Measurements from ENCODE around the gene HEPACAM2.

Gene HEPACAM2

DNA sequence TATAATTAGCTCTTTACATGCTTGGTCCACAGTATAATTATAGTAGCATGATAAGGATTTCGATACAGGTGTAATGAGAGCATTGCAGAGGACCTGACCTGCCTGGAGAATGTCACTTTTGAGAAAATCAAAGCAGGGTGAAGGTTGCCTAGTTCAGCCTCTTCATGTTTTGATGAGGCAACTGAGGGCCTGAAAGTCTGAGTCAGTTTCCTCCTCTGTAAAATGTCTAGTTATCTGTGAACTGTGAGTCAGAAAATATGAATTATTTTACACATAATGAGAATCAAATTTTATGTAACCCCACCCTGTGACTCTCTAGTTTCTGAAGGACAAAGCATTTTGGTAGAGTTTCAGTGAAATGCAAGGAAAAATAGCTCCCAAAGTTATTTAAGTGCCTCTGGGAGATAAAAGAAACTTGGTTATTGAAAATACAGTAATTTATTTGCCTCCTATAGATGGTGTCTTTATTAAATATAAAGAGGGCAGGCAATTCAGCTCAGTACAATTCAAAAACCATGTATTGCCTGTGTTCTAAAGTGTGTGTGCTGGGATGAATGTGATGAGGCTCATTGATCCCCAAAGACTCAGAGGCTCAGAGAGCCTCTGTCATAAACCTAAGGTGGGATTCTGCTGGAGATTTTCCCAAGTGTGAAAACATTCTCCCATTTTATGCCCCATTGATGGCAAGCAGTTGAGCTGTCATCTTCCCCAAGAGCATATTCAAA is 40.8 kb downstream of the HEPACAM2 start:
- Mint-ChIP-seq H3K27ac (no peak overlapping the region), H3K27me3 (ENCODE audit: low read depth) (peaks cover 28% of the 10 kb centered on the region), H3K4me1 (no peaks in the 10 kb centered on the region), H3K4me3 (no peak overlapping the region), H3K36me3 (ENCODE audit: low read depth) (no peaks in the 10 kb centered on the region), H3K9me3 (no peaks in the 10 kb centered on the region)
- TF ChIP-seq, protein P1, sequence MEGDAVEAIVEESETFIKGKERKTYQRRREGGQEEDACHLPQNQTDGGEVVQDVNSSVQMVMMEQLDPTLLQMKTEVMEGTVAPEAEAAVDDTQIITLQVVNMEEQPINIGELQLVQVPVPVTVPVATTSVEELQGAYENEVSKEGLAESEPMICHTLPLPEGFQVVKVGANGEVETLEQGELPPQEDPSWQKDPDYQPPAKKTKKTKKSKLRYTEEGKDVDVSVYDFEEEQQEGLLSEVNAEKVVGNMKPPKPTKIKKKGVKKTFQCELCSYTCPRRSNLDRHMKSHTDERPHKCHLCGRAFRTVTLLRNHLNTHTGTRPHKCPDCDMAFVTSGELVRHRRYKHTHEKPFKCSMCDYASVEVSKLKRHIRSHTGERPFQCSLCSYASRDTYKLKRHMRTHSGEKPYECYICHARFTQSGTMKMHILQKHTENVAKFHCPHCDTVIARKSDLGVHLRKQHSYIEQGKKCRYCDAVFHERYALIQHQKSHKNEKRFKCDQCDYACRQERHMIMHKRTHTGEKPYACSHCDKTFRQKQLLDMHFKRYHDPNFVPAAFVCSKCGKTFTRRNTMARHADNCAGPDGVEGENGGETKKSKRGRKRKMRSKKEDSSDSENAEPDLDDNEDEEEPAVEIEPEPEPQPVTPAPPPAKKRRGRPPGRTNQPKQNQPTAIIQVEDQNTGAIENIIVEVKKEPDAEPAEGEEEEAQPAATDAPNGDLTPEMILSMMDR (IDR thresholded peaks at IDR 0.05; ENCODE audit: unreplicated experiment in 3 of 3): no peak

DNA sequence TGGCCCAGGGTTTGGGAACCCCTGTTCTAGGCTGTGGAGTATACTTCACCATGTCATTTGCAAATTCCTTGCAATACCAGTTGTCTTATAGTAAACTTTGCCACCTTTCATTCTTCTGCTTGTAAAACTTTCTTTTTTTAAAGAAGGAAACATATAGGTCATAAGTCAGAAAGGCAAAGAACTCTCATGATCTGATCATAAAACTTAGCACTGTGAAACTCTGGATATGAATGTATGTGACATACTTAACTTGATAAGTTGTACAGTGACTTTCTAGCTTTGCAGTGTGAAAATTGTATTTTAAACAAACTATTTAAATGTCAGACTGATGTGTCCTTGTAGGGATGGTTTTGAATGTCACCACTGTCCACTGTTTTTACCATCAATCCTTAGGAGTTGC is 47.1 kb downstream of the HEPACAM2 start:
- Mint-ChIP-seq H3K4me3 (no peak overlapping the region), H3K27me3 (ENCODE audit: low read depth) (peaks cover 12% of the 10 kb centered on the region), H3K27ac (no peak overlapping the region), H3K36me3 (ENCODE audit: low read depth) (no peaks in the 10 kb centered on the region), H3K9me3 (no peaks in the 10 kb centered on the region), H3K4me1 (no peaks in the 10 kb centered on the region)
- TF ChIP-seq, protein P1 (IDR thresholded peaks at IDR 0.05; ENCODE audit: unreplicated experiment in 3 of 3): no peak

DNA sequence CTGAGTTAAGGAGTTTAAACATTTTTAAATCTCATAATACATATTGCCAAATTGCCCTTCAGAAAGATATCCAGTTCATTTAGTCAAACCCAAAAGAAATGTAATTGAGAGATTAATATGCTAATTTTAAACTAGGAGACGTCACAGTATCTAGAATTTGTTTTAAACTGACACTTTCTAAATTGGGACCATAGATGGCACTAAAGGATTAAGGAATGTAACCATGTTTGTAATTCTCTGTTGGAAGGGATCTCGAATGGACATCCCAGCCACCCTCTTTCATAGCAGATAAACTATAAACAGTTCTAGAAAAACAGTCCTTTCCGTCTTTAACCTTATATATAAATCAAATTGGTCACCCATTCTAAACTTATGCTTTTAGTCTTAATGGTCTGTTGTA is 48.1 kb downstream of the HEPACAM2 start:
- Mint-ChIP-seq H3K4me3 (no peak overlapping the region), H3K27ac (no peak overlapping the region), H3K27me3 (ENCODE audit: low read depth) (peaks cover 11% of the 10 kb centered on the region), H3K9me3 (no peaks in the 10 kb centered on the region), H3K4me1 (no peaks in the 10 kb centered on the region), H3K36me3 (ENCODE audit: low read depth) (no peaks in the 10 kb centered on the region)
- TF ChIP-seq, protein P1 (IDR thresholded peaks at IDR 0.05; ENCODE audit: unreplicated experiment in 3 of 3): no peak

DNA sequence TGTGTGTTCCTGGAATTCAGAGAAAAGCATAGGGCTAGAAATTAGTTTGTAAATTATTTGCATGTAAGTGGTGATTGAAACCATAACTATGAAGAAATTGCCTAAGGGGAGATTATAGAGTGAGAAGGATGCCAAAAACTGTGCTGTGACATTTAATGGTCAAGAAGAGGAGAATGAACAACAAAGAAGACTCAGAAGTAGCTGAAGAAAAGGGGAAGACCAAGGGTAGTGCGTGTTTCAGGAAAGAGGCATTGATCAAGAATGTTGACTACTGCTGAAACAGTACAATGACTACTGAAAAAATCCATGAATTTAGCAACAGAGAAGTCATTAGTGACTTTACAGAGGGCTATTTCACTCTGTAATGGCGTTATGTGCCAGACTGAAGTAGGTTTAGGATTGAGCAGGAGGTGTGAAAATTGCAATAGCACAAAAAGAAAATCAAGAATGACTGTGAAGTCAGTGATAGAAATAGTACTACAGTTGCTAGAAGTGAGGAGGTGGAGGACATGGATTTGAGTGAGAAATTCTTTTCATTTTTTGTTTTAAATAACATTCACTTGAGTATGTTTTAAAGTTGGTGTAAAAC is 49.2 kb downstream of the HEPACAM2 start:
- Mint-ChIP-seq H3K9me3 (peaks cover 2% of the 10 kb centered on the region), H3K4me3 (no peak overlapping the region), H3K27ac (no peak overlapping the region), H3K36me3 (ENCODE audit: low read depth) (no peaks in the 10 kb centered on the region), H3K27me3 (ENCODE audit: low read depth) (peaks cover 4% of the 10 kb centered on the region), H3K4me1 (no peaks in the 10 kb centered on the region)
- TF ChIP-seq, protein P1 (IDR thresholded peaks at IDR 0.05; ENCODE audit: unreplicated experiment in 3 of 3): no peak

DNA sequence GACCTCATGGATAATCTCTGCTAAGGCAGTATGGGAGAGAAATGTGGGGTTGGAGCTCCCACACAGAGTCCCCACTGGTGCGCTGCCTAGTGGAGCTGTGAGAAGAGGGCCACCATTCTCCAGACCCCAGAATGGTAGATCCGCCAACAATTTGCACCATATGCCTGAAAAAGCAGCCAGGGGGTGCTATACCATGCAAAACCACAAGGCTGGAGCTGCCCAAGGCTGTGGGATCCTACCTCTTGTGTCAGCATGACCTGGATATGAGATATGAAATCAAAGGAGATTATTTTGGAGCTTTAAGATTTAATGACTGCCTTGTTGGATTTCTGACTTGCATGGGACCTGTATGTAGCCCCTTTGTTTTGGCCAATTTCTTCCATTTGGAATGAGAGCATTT is 51.0 kb downstream of the HEPACAM2 start:
- H3K4me3 Mint-ChIP-seq: no peak overlapping the region
- no peaks in the 10 kb centered on the region for H3K36me3 Mint-ChIP-seq (ENCODE audit: low read depth)
- peaks cover 4% of the 10 kb centered on the region for H3K27me3 Mint-ChIP-seq (ENCODE audit: low read depth)
- H3K4me1 Mint-ChIP-seq: no peaks in the 10 kb centered on the region
- TF ChIP-seq, protein P1 (IDR thresholded peaks at IDR 0.05; ENCODE audit: unreplicated experiment in 3 of 3): no peak
- peaks cover 13% of the 10 kb centered on the region for H3K9me3 Mint-ChIP-seq
- no peak overlapping the region for H3K27ac Mint-ChIP-seq

DNA sequence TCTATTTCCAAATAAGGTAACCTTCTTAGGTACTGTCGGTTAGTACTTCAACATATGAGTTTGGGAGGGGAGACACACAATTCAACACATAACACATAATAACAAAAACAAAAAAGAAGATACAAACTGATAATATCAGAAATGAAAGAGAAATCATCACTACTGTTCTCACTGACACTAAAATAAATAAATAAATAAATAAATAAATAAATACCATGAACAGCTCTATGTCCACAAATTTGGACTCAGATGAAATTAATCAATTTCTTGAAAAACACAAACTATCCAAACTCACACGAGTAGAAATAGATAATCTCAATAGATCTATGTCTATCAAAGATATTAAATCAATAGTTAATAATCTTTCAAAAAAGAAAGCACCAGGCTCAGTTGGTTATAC is 53.6 kb downstream of the HEPACAM2 start:
- H3K27ac Mint-ChIP-seq: no peak overlapping the region
- H3K9me3 Mint-ChIP-seq: peaks cover 20% of the 10 kb centered on the region
- H3K4me3 Mint-ChIP-seq: no peak overlapping the region
- no peaks in the 10 kb centered on the region for H3K27me3 Mint-ChIP-seq (ENCODE audit: low read depth)
- H3K36me3 Mint-ChIP-seq (ENCODE audit: low read depth): no peaks in the 10 kb centered on the region
- H3K4me1 Mint-ChIP-seq: no peaks in the 10 kb centered on the region
- TF ChIP-seq, protein P1 (IDR thresholded peaks at IDR 0.05; ENCODE audit: unreplicated experiment in 3 of 3): no peak

All from nephron (organoid).